B cell (primary cell): Measurements from ENCODE around the gene KRTAP4-9. TPM values are rescaled to one million over a fixed set of nuclear protein-coding genes. Genes with fewer than 3 reads are reported as not detected.
"Not testable (repeated sequence)": the region's sequence is repeated elsewhere in the genome, so short reads cannot be mapped to it uniquely, and the experiment has no call there.

Experiments
- ATAC-seq: fragments of 200-7000 bp; cut with Tn5 transposase; one replicate; pipeline ENCODE4 v1.10.0; 2021; ENCODE audit warnings: low read depth, mild to moderate bottlenecking, moderate number of reproducible peaks, moderate library complexity
- CTCF ChIA-PET: fragments of 350-600 bp; sonication (Branson Sonifier 250); formaldehyde crosslinking; loops from one replicate; lab custom pipeline; 2021; ENCODE audit warnings: antibody characterized with exemption, inconsistent platforms; lab: Charles Lee
- POLR2A ChIA-PET: fragments of 350-600 bp; sonication (Branson Sonifier 250); formaldehyde crosslinking; loops from one replicate; lab custom pipeline; 2021; ENCODE audit warnings: antibody characterized with exemption; lab: Charles Lee
- DNase-seq: peaks from one replicate; pipeline ENCODE4 v3.0.0; 2013
- H2AFZ ChIP-seq: 2 replicates; pipeline ENCODE4 v1.6.1; 2012; ENCODE audit warnings: mild to moderate bottlenecking, low read depth, low read length; ENCODE audit not compliant: insufficient read depth, poor library complexity, severe bottlenecking
- H3K27ac ChIP-seq, 2 donors: 1 replicate in 1 of 2; 2 replicates in 1 of 2; pipeline ENCODE4 v1.5.1; 2012 to 2013; ENCODE audit warnings: low read length in 2 of 2, mild to moderate bottlenecking in 2 of 2, moderate library complexity in 1 of 2
- H3K27me3 ChIP-seq, 4 experiments: fragments of 200-600 bp in 1 of 4; sonication (generic) in 1 of 4; replicated peaks in 1 of 4; 1 replicate in 2 of 4; 2 replicates in 2 of 4; pipeline versions ENCODE4 v1.6.1 to v1.7.0; 2013 to 2016; ENCODE audit warnings: low read length in 3 of 4, mild to moderate bottlenecking in 2 of 4, mixed read lengths in 1 of 4, moderate library complexity in 1 of 4; ENCODE audit not compliant: insufficient read depth in 4 of 4, control insufficient read depth in 3 of 4; ENCODE audit errors: control extremely low read depth in 1 of 4
- H3K36me3 ChIP-seq, 2 experiments: replicated peaks in 1 of 2; 1 replicate in 1 of 2; 2 replicates in 1 of 2; pipeline versions ENCODE4 v1.6.1 to v1.7.1; 2013; ENCODE audit warnings: low read length in 1 of 2; ENCODE audit not compliant: insufficient read depth in 2 of 2, control insufficient read depth in 1 of 2; ENCODE audit errors: control extremely low read depth in 1 of 2, extremely low read depth in 1 of 2
- H3K4me1 ChIP-seq, 2 donors: fragments of 200-600 bp in 1 of 2; sonication (generic) in 1 of 2; 1 replicate in 1 of 2; 2 replicates in 1 of 2; pipeline versions ENCODE4 v1.5.1 to v1.6.1; 2013 to 2017; ENCODE audit warnings: low read length in 2 of 2; ENCODE audit not compliant: control insufficient read depth in 2 of 2, insufficient read depth in 2 of 2
- H3K4me2 ChIP-seq: replicated peaks from 2 replicates; pipeline ENCODE3; 2012; ENCODE audit warnings: mild to moderate bottlenecking, low read depth, low read length; ENCODE audit not compliant: poor library complexity, severe bottlenecking
- H3K4me3 ChIP-seq, 5 experiments: fragments of 200-600 bp in 1 of 5; sonication (generic) in 1 of 5; 1 replicate in 3 of 5; 2 replicates in 2 of 5; pipeline versions ENCODE4 v1.5.1 to v1.7.0; 2011 to 2016; ENCODE audit warnings: low read length in 4 of 5, mild to moderate bottlenecking in 4 of 5, low read depth in 2 of 5, control low read depth in 1 of 5, moderate library complexity in 1 of 5; ENCODE audit not compliant: insufficient read depth in 1 of 5; ENCODE audit errors: control extremely low read depth in 1 of 5, extremely low read depth in 1 of 5
- H3K79me2 ChIP-seq: fragments of 200-600 bp; sonication (generic); one replicate; pipeline ENCODE4 v1.6.0; 2016; ENCODE audit warnings: low read length; ENCODE audit not compliant: control insufficient read depth, insufficient read depth
- H3K9ac ChIP-seq: fragments of 200-600 bp; sonication (generic); 2 replicates; pipeline ENCODE4 v1.6.1; 2017; ENCODE audit warnings: mild to moderate bottlenecking, low read length, moderate library complexity
- H3K9me3 ChIP-seq, 3 donors: one replicate each; pipeline versions ENCODE4 v1.6.1 to v1.7.1; 2013; ENCODE audit warnings: low read length in 2 of 3; ENCODE audit not compliant: control insufficient read depth in 2 of 3, insufficient read depth in 1 of 3; ENCODE audit errors: control extremely low read depth in 1 of 3
- H4K20me1 ChIP-seq: 2 replicates; pipeline ENCODE4 v1.6.0; 2012; ENCODE audit warnings: mild to moderate bottlenecking, low read length; ENCODE audit not compliant: insufficient read depth, control insufficient read depth, poor library complexity, severe bottlenecking
- H3K27ac Mint-ChIP-seq: one replicate; pipeline ENCODE4 v1.8.0; 2021; ENCODE audit warnings: mixed read lengths
- H3K27me3 Mint-ChIP-seq: one replicate; pipeline ENCODE4 v1.8.0; 2021; ENCODE audit warnings: mixed read lengths
- H3K4me1 Mint-ChIP-seq: one replicate; pipeline ENCODE4 v1.8.0; 2021; ENCODE audit warnings: mixed read lengths
- H3K4me3 Mint-ChIP-seq: one replicate; pipeline ENCODE4 v1.8.0; 2021; ENCODE audit warnings: mixed read lengths
- H3K9me3 Mint-ChIP-seq: one replicate; pipeline ENCODE4 v1.8.0; 2022; ENCODE audit warnings: mixed read lengths; ENCODE audit not compliant: insufficient read depth
- EZH2 ChIP-seq: IDR thresholded peaks from 2 replicates; pipeline ENCODE4 v1.6.1; 2012; ENCODE audit warnings: borderline replicate concordance, low read depth, mild to moderate bottlenecking, moderate library complexity, low read length; ENCODE audit not compliant: insufficient read depth, poor library complexity, severe bottlenecking
- WGBS: methylation state at CpG from one replicate; pipeline ENCODE4 v1.1.5; 2013; ENCODE audit warnings: missing lambda C conversion rate; ENCODE audit not compliant: insufficient coverage; 5-methylcytosine and 5-hydroxymethylcytosine counted together
- intact Hi-C: fragments of 100-400 bp; cut with micrococcal nuclease; formaldehyde crosslinking; loops from one replicate; pipeline ENCODE4 v1.10.0; 2022
- polyA plus RNA-seq: library from polyadenylated mRNA; depleted of rRNA; stranded (reverse); fragments of >200 nt; gene quantifications from 2 replicates; pipeline ENCODE4 v1.2.3, GENCODE V29; 2012
- total RNA-seq, 2 donors: library from RNA; stranded (reverse); fragments of 120-200 nt in 1 of 2; gene quantifications; 1 replicate in 1 of 2; 2 replicates in 1 of 2; pipeline versions ENCODE4 v1.2.3 to v1.2.4, GENCODE V29; 2013 to 2022
- TF ChIP-seq, protein P1 (sequence below): fragments of 200-600 bp; IDR thresholded peaks from one replicate; pipeline ENCODE4 v1.8.0; 2022; ENCODE audit warnings: antibody characterized with exemption, mild to moderate bottlenecking

The KRTAP4-9 gene
- total and polyA plus RNA-seq, 2 donors (not counting 1 experiment from before 2014, with no cell fraction given): not detected

DNA sequence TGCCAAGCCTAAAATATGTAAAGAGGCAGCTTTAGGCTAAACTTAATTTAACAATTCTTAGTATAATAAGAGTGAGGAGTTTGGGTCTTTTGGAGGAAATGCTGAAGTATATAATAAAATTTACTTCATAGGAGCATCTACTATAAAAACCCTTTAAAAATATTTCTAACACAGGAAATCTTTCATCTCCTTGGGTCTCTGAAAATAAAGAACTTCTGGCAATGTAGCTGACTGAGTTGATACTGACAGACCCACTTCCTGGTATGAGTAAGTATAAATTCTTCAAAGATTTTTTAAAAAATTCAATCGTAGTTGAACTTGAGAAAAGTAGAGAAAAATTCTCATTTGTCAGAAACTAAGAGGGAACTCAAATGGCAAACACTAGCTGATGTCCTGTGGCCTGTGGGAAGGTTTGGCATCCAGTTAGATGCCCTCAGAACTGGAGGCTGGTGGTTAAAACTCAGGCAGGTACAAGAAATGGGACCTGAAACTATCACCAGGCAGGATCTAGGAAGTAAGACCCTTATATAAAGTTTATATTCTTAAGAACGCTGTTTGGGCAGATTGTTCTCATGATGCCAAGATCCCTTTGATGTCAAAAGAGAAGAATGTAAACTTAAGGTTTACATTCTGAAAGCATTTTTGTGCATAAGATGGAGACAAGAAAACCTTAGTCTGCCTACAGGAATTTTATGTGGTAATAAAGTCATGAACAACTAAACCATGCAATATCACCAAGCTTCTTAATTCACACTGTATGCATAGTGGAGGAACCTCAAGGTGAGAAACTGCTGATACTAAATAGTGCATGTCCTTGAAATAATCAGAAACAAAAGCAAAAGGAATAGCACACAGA, 28.9 kb downstream of the KRTAP4-9 start:
- H2AFZ ChIP-seq: peak overlapping the region; percentile 8
- H3K4me3 ChIP-seq: no peak overlapping the region
- peaks cover 9% of the 10 kb centered on the region for H3K27me3 Mint-ChIP-seq
- H3K9me3 ChIP-seq: peaks cover 0 to 2% (median 1%) of the 10 kb centered on the region in 3 donors
- ChIA-PET CTCF (no interaction called here), POLR2A (no interaction called here)
- peaks cover 3% of the 10 kb centered on the region for H3K9me3 Mint-ChIP-seq
- H3K36me3 ChIP-seq: no peaks in the 10 kb centered on the region
- ATAC-seq (no peak), DNase-seq (no peak)
- no peaks in the 10 kb centered on the region for H4K20me1 ChIP-seq
- no peak overlapping the region for H3K27ac ChIP-seq
- no peaks in the 10 kb centered on the region for H3K27me3 ChIP-seq
- no CpG with 5 or more reads among the region's 2 CpGs for WGBS
- H3K4me3 Mint-ChIP-seq: no peak overlapping the region
- no peaks in the 10 kb centered on the region for H3K79me2 ChIP-seq
- peak overlapping the region; percentile 18 for H3K4me2 ChIP-seq
- intact Hi-C loops: no loop called here
- H3K4me1 Mint-ChIP-seq: peaks cover 5% of the 10 kb centered on the region
- no peak overlapping the region for H3K9ac ChIP-seq
- no peak overlapping the region for H3K27ac Mint-ChIP-seq
- peaks cover 9 to 15% of the 10 kb centered on the region in 2 donors for H3K4me1 ChIP-seq
- TF ChIP-seq, protein P1, sequence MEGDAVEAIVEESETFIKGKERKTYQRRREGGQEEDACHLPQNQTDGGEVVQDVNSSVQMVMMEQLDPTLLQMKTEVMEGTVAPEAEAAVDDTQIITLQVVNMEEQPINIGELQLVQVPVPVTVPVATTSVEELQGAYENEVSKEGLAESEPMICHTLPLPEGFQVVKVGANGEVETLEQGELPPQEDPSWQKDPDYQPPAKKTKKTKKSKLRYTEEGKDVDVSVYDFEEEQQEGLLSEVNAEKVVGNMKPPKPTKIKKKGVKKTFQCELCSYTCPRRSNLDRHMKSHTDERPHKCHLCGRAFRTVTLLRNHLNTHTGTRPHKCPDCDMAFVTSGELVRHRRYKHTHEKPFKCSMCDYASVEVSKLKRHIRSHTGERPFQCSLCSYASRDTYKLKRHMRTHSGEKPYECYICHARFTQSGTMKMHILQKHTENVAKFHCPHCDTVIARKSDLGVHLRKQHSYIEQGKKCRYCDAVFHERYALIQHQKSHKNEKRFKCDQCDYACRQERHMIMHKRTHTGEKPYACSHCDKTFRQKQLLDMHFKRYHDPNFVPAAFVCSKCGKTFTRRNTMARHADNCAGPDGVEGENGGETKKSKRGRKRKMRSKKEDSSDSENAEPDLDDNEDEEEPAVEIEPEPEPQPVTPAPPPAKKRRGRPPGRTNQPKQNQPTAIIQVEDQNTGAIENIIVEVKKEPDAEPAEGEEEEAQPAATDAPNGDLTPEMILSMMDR: no peak
- no peak for TF ChIP-seq EZH2

DNA sequence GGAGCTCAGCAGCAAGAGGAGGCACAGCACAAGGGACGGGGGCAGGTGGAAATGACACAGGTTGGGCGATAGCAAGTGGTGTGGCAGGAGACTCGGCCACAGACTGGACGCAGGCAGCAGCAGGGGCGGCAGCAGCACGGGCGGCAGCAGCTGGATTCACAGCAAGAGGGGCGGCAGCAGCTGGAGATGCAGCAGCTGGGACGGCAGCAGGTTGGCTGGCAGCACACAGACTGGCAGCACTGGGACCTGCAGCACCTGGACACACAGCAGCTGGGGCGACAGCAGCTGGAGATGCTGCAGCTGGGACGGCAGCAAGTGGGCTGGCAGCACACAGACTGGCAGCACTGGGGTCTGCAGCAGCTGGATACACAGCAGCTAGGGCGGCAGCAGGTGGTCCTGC, 34.7 kb downstream of the KRTAP4-9 start:
- H3K79me2 ChIP-seq, H2AFZ ChIP-seq, ATAC-seq, H3K4me2 ChIP-seq, H3K4me3 ChIP-seq, H3K27me3 ChIP-seq, H3K36me3 ChIP-seq, H3K4me1 Mint-ChIP-seq, H3K27ac ChIP-seq, DNase-seq, intact Hi-C loops, H3K9ac ChIP-seq, H3K27ac Mint-ChIP-seq, H3K4me1 ChIP-seq, CTCF ChIA-PET, H4K20me1 ChIP-seq, H3K4me3 Mint-ChIP-seq: not testable (repeated sequence)
- peaks cover 14% of the 10 kb centered on the region for H3K9me3 Mint-ChIP-seq
- peaks cover 16% of the 10 kb centered on the region for H3K27me3 Mint-ChIP-seq
- WGBS: 94% methylated on average over 12 of the region's 12 CpGs
- POLR2A ChIA-PET: interaction anchor here (0.7 kb wide), 1 partner anchor 732 kb away, joined by 3 read pairs; no protein-coding TSS in a partner anchor
- peaks cover 6 to 16% (median 14%) of the 10 kb centered on the region in 3 donors for H3K9me3 ChIP-seq
